HL-60 (cell line): ENCODE measurements around the gene IQCE.
A peak's percentile ranks its signal among the peaks of the same experiment; 100 is the strongest.

Experiments
- DNase-seq, 2 experiments: peaks; one replicate each; pipeline ENCODE4 v3.0.0-alpha.2; 2010 to 2020; ENCODE audit warnings: low read depth in 1 of 2, low spot score in 1 of 2
- H3K27ac ChIP-seq: fragments of 250-450 bp; sonication (Bioruptor Pico); replicated peaks from 2 replicates; pipeline ENCODE4 v1.5.1; 2020; ENCODE audit warnings: mild to moderate bottlenecking, moderate library complexity
- H3K27me3 ChIP-seq: fragments of 250-450 bp; sonication (Bioruptor Pico); 2 replicates; pipeline ENCODE4 v1.5.1; 2021; ENCODE audit warnings: mild to moderate bottlenecking, moderate library complexity; ENCODE audit not compliant: insufficient read depth, poor library complexity, severe bottlenecking
- H3K4me3 ChIP-seq: replicated peaks from 2 replicates; pipeline ENCODE4 v1.5.1; 2011; ENCODE audit warnings: mild to moderate bottlenecking, control low read depth, low read length; ENCODE audit not compliant: insufficient read depth
- GABPA ChIP-seq: IDR thresholded peaks from 2 replicates; pipeline ENCODE4 v1.6.1; 2012; ENCODE audit warnings: low read depth
- POLR2AphosphoS5 ChIP-seq: IDR thresholded peaks from 2 replicates; pipeline ENCODE4 v1.6.1; 2012; ENCODE audit warnings: low read depth
- SPI1 ChIP-seq: IDR thresholded peaks from 2 replicates; pipeline ENCODE4 v1.6.1; 2012; ENCODE audit warnings: low read depth, mild to moderate bottlenecking, borderline replicate concordance
- TF ChIP-seq, protein P1 (sequence below): IDR thresholded peaks from 2 replicates; pipeline ENCODE4 v1.6.1; 2012; ENCODE audit warnings: low read depth; ENCODE audit not compliant: insufficient replicate concordance
- TF ChIP-seq, protein P2 (sequence below): IDR thresholded peaks from one replicate; pipeline ENCODE4 v1.5.1; 2011; ENCODE audit warnings: low read length, control low read depth, inconsistent platforms; ENCODE audit not compliant: insufficient read depth

Gene IQCE

DNA sequence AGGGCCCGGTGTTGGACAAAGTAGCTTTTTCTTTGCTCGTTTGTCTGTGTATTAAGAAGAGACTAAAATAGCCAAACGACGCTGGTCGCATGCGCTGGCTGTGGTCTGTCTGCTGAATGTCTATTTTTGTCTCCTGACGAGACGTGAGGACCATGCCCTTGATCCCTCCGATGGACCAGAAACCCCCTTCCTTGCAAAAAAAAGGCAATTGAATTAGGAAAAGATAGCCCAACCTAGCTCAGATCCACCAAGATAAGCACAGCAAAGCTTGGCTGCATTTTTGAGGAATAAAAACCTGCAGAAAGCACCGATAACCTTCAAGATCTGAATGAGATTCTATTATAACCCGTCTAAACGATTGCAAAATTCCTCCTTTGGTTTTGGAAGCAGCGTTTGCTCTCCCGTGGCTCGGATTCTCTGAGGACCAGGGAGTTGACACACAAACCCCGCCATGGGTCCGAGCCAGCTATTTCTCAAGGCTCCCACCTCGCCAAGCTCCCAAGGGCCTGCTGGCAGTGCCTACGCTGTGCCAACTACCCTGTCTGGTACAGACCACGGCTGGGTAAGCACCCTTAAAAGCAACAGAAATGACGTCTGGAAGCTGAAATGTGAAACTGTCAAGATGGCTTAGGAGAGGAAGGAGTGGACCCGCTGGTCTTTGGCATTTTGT is 55.3 kb downstream of the IQCE start:
- TF ChIP-seq, protein P1, sequence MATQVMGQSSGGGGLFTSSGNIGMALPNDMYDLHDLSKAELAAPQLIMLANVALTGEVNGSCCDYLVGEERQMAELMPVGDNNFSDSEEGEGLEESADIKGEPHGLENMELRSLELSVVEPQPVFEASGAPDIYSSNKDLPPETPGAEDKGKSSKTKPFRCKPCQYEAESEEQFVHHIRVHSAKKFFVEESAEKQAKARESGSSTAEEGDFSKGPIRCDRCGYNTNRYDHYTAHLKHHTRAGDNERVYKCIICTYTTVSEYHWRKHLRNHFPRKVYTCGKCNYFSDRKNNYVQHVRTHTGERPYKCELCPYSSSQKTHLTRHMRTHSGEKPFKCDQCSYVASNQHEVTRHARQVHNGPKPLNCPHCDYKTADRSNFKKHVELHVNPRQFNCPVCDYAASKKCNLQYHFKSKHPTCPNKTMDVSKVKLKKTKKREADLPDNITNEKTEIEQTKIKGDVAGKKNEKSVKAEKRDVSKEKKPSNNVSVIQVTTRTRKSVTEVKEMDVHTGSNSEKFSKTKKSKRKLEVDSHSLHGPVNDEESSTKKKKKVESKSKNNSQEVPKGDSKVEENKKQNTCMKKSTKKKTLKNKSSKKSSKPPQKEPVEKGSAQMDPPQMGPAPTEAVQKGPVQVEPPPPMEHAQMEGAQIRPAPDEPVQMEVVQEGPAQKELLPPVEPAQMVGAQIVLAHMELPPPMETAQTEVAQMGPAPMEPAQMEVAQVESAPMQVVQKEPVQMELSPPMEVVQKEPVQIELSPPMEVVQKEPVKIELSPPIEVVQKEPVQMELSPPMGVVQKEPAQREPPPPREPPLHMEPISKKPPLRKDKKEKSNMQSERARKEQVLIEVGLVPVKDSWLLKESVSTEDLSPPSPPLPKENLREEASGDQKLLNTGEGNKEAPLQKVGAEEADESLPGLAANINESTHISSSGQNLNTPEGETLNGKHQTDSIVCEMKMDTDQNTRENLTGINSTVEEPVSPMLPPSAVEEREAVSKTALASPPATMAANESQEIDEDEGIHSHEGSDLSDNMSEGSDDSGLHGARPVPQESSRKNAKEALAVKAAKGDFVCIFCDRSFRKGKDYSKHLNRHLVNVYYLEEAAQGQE, result no peak
- DNase-seq, result no peak
- H3K4me3 ChIP-seq, result no peak overlapping the region
- H3K27me3 ChIP-seq, result no peaks in the 10 kb centered on the region
- H3K27ac ChIP-seq, result no peak overlapping the region

DNA sequence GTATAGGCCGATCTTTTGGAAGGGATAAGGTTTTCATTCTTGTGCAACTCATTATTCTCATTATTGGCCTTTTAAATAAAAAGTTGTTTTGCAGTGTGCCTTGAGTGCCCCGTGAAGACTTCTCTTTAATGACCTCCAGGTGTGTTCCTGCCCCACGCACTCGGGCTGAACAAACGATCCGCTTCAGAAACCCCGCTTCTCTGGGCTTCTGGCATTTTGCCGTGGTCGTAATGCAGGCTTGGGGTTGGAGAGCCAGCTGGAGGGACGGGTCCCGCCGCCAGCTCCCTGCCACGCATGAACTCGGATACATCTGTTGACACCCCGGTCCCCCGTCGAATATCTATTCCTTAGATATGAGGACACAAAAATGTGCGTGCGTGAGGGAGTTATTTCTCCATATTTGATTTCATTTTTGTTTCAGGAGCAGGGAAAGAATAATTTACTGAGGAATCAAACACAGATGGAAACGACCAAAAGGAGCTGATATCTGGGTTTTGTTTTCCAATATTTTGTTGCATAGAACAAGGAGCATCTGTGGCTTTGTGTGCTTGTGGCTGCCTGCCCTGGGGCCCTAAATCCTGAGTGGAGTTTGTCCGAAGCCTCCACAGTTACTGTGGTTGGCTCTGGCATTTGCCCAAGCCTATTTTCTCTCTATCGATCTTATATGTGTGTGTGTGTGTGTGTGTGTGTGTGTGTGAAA is 56.0 kb downstream of the IQCE start:
- DNase-seq, result no peak
- Histone ChIP-seq H3K4me3 (no peak overlapping the region), H3K27me3 (no peaks in the 10 kb centered on the region), H3K27ac (no peak overlapping the region)
- TF ChIP-seq SPI1 (no peak), GABPA (no peak), POLR2AphosphoS5 (no peak)
- TF ChIP-seq, protein P1, result no peak
- TF ChIP-seq, protein P2, sequence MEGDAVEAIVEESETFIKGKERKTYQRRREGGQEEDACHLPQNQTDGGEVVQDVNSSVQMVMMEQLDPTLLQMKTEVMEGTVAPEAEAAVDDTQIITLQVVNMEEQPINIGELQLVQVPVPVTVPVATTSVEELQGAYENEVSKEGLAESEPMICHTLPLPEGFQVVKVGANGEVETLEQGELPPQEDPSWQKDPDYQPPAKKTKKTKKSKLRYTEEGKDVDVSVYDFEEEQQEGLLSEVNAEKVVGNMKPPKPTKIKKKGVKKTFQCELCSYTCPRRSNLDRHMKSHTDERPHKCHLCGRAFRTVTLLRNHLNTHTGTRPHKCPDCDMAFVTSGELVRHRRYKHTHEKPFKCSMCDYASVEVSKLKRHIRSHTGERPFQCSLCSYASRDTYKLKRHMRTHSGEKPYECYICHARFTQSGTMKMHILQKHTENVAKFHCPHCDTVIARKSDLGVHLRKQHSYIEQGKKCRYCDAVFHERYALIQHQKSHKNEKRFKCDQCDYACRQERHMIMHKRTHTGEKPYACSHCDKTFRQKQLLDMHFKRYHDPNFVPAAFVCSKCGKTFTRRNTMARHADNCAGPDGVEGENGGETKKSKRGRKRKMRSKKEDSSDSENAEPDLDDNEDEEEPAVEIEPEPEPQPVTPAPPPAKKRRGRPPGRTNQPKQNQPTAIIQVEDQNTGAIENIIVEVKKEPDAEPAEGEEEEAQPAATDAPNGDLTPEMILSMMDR, result no peak

DNA sequence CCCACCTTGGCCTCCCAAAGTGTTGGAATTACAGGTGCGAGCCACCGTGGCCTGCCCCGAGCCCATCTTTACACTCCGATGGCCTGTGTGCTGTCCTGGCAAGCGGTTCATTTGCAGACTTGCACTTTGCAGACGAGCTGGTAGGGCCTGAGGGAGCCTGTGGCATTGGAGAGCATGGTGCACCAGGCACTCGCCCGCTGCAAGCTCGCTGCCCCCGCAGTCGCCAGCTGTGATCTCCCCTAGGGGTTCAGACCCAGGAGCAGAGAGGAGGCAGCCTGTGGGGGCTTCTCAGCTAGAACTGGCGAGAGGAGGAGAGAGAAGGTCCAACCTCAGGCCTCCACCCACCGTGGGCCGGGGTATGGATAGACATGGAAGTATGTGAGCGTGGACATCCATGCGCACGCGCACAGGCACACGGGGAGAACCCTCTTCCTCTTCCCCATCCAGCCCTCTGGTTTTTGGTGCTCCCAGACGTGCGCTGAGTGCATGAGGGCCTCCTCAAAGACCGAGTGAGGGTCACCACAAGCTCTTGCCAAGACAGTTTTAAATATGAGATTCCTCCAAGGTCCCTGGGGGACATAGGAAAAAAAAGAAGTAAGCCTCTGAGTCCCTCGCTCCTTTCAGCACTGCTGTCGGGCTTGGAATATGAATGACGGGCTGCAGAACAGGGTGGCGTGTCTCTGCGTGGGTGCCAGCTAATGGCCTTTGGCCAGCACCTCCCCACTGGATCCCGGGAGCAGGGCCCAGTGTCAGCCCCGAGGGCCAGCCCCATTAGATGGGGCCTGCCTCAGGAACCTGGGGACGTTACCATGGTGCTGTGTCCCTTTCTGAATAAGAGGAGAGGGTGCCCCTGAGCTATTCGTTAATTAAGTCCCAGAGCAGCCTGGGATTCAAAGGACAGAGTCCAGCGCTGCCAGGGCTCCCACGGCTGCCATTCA is 57.9 kb downstream of the IQCE start:
- no peaks in the 10 kb centered on the region for H3K27me3 ChIP-seq
- no peak overlapping the region for H3K4me3 ChIP-seq
- DNase-seq, result no peak
- peak overlapping the region; percentile 24; the same call in 1 of the 2 replicates for H3K27ac ChIP-seq
- no peak for TF ChIP-seq SPI1
- TF ChIP-seq, protein P2, result no peak

DNA sequence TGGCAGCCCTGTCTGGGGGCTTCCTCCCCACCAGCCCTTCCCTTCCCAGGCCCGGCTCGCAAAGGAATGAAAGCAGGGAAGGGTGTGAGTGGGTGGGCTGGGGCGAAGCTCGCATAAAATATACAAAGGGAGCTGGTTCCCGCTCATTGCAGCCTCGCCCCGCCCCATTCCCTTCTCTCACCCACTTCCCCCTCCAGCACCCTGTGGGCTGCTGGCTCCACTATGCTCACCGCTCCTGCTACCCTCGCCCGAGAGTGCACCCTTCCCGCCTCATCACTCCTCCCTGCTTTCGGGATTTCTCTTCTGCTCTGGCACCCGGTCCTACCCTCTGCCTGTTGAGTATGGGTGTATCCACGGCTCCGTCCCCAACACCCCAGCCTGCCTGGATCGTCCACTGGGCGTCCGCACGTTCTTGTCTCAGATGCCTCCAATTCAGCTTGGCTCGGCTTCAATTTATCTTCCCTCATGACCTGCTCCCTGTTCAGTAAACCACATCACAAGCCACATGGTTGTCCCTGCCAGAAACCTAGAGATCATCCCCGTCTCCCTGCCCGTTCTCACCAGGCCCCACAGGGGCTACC is 58.6 kb downstream of the IQCE start:
- peak overlapping the region; percentile 24; the same call in 1 of the 2 replicates for H3K27ac ChIP-seq
- H3K4me3 ChIP-seq, result no peak overlapping the region

More for the DNA sequence above, 58.6 kb downstream of the IQCE start:
- DNase-seq, result peak in 1 of 2 experiments; percentile 61
- H3K27me3 ChIP-seq, result no peaks in the 10 kb centered on the region
- TF ChIP-seq, protein P2, result no peak
- TF ChIP-seq GABPA (no peak), SPI1 (peak; percentile 77), POLR2AphosphoS5 (no peak)
- TF ChIP-seq, protein P1, result no peak
